ENCODE measurements around the gene MAPKAPK2. TPM values are rescaled to one million over a fixed set of nuclear protein-coding genes. Genes with fewer than 3 reads are reported as not detected.

MAPKAPK2 gene
- polyA plus RNA-seq, 3 donors: 1.6 to 56.9 (median 2.2) TPM

DNA sequence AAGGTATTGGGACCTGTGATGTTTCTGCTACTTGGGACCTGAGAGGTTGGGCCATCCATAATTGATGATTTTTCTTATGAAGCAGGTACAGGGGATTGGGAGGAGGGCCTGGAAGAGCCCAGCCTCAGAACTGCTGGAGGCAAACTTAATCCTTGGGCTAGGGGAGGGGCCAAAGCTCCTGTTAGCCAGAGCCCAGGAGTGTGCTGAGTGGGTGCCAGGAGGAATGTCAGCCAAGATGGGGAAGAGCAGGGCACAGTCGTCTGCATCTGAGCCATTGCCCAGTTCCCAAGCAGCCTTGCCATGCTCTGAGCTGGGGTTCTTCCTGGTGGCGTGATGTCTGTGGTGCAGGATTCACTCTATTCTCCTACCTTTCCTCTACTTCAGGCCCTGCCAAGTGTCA is 5.8 kb downstream of the MAPKAPK2 start:
- H2AFZ ChIP-seq (ENCODE audit: insufficient read depth, low read depth, low read length, poor library complexity, severe bottlenecking): no peak overlapping the region
- H3K79me2 ChIP-seq (ENCODE audit: insufficient read depth, low read length): peaks cover 96% of the 10 kb centered on the region
- 60% methylated on average over 1 of the region's 2 CpGs for WGBS (ENCODE audit: insufficient coverage)
- no peak overlapping the region for H3K9ac ChIP-seq (ENCODE audit: insufficient read depth, low read length, poor library complexity, severe bottlenecking)
- no peak overlapping the region for H3K4me3 ChIP-seq (replicated peaks in 1 of 3; ENCODE audit: low read depth in 2 of 3, low read length in 3 of 3)
- TF ChIP-seq, protein P1, sequence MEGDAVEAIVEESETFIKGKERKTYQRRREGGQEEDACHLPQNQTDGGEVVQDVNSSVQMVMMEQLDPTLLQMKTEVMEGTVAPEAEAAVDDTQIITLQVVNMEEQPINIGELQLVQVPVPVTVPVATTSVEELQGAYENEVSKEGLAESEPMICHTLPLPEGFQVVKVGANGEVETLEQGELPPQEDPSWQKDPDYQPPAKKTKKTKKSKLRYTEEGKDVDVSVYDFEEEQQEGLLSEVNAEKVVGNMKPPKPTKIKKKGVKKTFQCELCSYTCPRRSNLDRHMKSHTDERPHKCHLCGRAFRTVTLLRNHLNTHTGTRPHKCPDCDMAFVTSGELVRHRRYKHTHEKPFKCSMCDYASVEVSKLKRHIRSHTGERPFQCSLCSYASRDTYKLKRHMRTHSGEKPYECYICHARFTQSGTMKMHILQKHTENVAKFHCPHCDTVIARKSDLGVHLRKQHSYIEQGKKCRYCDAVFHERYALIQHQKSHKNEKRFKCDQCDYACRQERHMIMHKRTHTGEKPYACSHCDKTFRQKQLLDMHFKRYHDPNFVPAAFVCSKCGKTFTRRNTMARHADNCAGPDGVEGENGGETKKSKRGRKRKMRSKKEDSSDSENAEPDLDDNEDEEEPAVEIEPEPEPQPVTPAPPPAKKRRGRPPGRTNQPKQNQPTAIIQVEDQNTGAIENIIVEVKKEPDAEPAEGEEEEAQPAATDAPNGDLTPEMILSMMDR (IDR thresholded peaks at IDR 0.05): no peak
- H3K27me3 ChIP-seq (ENCODE audit: control insufficient read depth in 2 of 2, insufficient read depth in 2 of 2, low read length in 2 of 2): no peaks in the 10 kb centered on the region
- Mint-ChIP-seq H3K4me1 (peaks cover 87% of the 10 kb centered on the region), H3K9me3 (no peaks in the 10 kb centered on the region), H3K36me3 (peaks cover 39 to 46% of the 10 kb centered on the region in 2 donors), H3K27me3 (ENCODE audit: low read depth in 3 of 3) (peaks cover 0 to 3% (median under 1%) of the 10 kb centered on the region in 3 donors), H3K4me3 (no peak overlapping the region), H3K27ac (no peak overlapping the region)
- H3K9me3 ChIP-seq (replicated peaks in 1 of 2; ENCODE audit: control insufficient read depth in 1 of 2, insufficient read depth in 1 of 2, low read length in 2 of 2): no peaks in the 10 kb centered on the region
- H3K4me2 ChIP-seq (replicated peaks; ENCODE audit: extremely low read depth, low read length, poor library complexity, severe bottlenecking): no peak overlapping the region
- no peak for DNase-seq
- intact Hi-C loops (cut with micrococcal nuclease): no loop called here
- H4K20me1 ChIP-seq (ENCODE audit: insufficient read depth, low read length): peaks cover 97% of the 10 kb centered on the region
- peaks cover 39 to 69% of the 10 kb centered on the region in 2 donors for H3K4me1 ChIP-seq (ENCODE audit: control insufficient read depth in 1 of 2, insufficient read depth in 2 of 2, low read length in 2 of 2)
- H3K27ac ChIP-seq (ENCODE audit: low read depth in 1 of 2, low read length in 2 of 2): no peak overlapping the region
- peaks cover 6 to 21% of the 10 kb centered on the region in 2 donors for H3K36me3 ChIP-seq (replicated peaks in 1 of 2; ENCODE audit: control insufficient read depth in 1 of 2, insufficient read depth in 2 of 2, low read length in 2 of 2)

DNA sequence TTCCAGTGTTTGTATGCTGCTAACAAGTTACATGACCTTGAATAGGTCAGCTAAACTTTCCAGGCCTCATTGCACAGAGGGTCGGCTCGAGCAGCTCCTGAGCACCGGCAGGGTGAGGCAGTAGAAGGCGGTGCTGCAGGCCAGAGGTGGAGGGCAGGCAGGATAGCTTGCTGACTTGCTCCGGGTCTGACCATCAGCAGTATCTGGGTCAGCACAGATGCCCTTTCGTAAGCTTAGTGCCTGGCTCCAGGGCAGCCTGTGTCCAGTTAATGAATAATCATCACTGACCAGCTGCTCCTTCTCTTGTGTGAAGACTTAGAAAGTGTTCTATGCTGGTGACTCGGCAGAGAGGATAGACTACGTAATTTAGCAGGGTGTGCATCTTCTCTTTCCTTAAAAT is 6.9 kb downstream of the MAPKAPK2 start:
- Mint-ChIP-seq H3K27me3 (ENCODE audit: low read depth in 3 of 3) (peaks cover 0 to 3% (median 1%) of the 10 kb centered on the region in 3 donors), H3K27ac (peak overlapping the region in 1 of 7 donors; percentile 51), H3K4me1 (peaks cover 92% of the 10 kb centered on the region), H3K9me3 (no peaks in the 10 kb centered on the region), H3K36me3 (peaks cover 47 to 53% of the 10 kb centered on the region in 2 donors), H3K4me3 (no peak overlapping the region)
- H3K27ac ChIP-seq (ENCODE audit: low read depth in 1 of 2, low read length in 2 of 2): no peak overlapping the region
- peaks cover 6 to 30% of the 10 kb centered on the region in 2 donors for H3K36me3 ChIP-seq (replicated peaks in 1 of 2; ENCODE audit: control insufficient read depth in 1 of 2, insufficient read depth in 2 of 2, low read length in 2 of 2)
- peaks cover 100% of the 10 kb centered on the region for H4K20me1 ChIP-seq (ENCODE audit: insufficient read depth, low read length)
- no peaks in the 10 kb centered on the region for H3K27me3 ChIP-seq (ENCODE audit: control insufficient read depth in 2 of 2, insufficient read depth in 2 of 2, low read length in 2 of 2)
- peaks cover 44 to 72% of the 10 kb centered on the region in 2 donors for H3K4me1 ChIP-seq (ENCODE audit: control insufficient read depth in 1 of 2, insufficient read depth in 2 of 2, low read length in 2 of 2)
- no peak for DNase-seq
- H2AFZ ChIP-seq (ENCODE audit: insufficient read depth, low read depth, low read length, poor library complexity, severe bottlenecking): no peak overlapping the region
- no peak overlapping the region for H3K9ac ChIP-seq (ENCODE audit: insufficient read depth, low read length, poor library complexity, severe bottlenecking)
- H3K4me3 ChIP-seq (replicated peaks in 1 of 3; ENCODE audit: low read depth in 2 of 3, low read length in 3 of 3): no peak overlapping the region
- no peaks in the 10 kb centered on the region for H3K9me3 ChIP-seq (replicated peaks in 1 of 2; ENCODE audit: control insufficient read depth in 1 of 2, insufficient read depth in 1 of 2, low read length in 2 of 2)
- peaks cover 100% of the 10 kb centered on the region for H3K79me2 ChIP-seq (ENCODE audit: insufficient read depth, low read length)
- intact Hi-C loops (cut with micrococcal nuclease): no loop called here
- WGBS (ENCODE audit: insufficient coverage): 86% methylated on average over 7 of the region's 8 CpGs
- H3K4me2 ChIP-seq (replicated peaks; ENCODE audit: extremely low read depth, low read length, poor library complexity, severe bottlenecking): no peak overlapping the region
- TF ChIP-seq, protein P1 (IDR thresholded peaks at IDR 0.05): no peak

All from CD14-positive monocyte (primary cell).